Epithelial cell of esophagus (primary cell): ENCODE measurements around the gene KMO.

ENCODE experiments used
- DNase-seq: peaks from one replicate; pipeline ENCODE4 v3.0.0; 2010; ENCODE audit warnings: low read depth
- H3K4me3 ChIP-seq: 2 replicates; pipeline ENCODE4 v1.5.1; 2011; ENCODE audit warnings: mild to moderate bottlenecking, low read length, control low read depth
- CTCF ChIP-seq: IDR thresholded peaks from 2 replicates; pipeline ENCODE4 v1.5.1; 2011; ENCODE audit warnings: low read depth, mild to moderate bottlenecking, low read length, control low read depth, inconsistent platforms; ENCODE audit not compliant: insufficient read depth; ENCODE audit errors: missing control alignments

KMO gene

GRCh38 chr1:241611063-241611462, 78.9 kb downstream of the KMO start:
- peak; percentile 50 for TF ChIP-seq CTCF
- no peak overlapping the region for H3K4me3 ChIP-seq
- peak; percentile 85 for DNase-seq

- DNase-seq, result no peak
- no peak for TF ChIP-seq CTCF
- H3K4me3 ChIP-seq, result no peak overlapping the region
These were observed 79.6 kb downstream of the KMO start for GRCh38 chr1:241611736-241612135.

- H3K4me3 ChIP-seq, result no peak overlapping the region
- TF ChIP-seq CTCF, result no peak
- peak; percentile 94 for DNase-seq
These were observed 80.6 kb downstream of the KMO start for GRCh38 chr1:241612533-241613477.

- TF ChIP-seq CTCF, result no peak
- no peak for DNase-seq
- no peak overlapping the region for H3K4me3 ChIP-seq
These were observed 82.0 kb downstream of the KMO start for GRCh38 chr1:241614144-241614543.

- TF ChIP-seq CTCF, result no peak
- no peak overlapping the region for H3K4me3 ChIP-seq
- no peak for DNase-seq
These were observed 82.4 kb downstream of the KMO start for GRCh38 chr1:241614572-241614971.

GRCh38 chr1:241615043-241615974, 83.1 kb downstream of the KMO start:
- TF ChIP-seq CTCF, result no peak
- no peak overlapping the region for H3K4me3 ChIP-seq
- DNase-seq, result peak; percentile 90
